ENCODE results near the gene CAMK2D.
A peak's percentile ranks its signal among the peaks of the same experiment; 100 is the strongest.

Gene CAMK2D

GRCh38 chr4:113565702-113566012 is 195.9 kb downstream of the CAMK2D start:
- no peak for DNase-seq (ENCODE audit: low read depth in 3 of 3)

GRCh38 chr4:113564493-113564892 is 197.0 kb downstream of the CAMK2D start:
- DNase-seq (ENCODE audit: low read depth in 3 of 3), result no peak

GRCh38 chr4:113563691-113564378 is 197.7 kb downstream of the CAMK2D start:
- DNase-seq (ENCODE audit: low read depth in 3 of 3), result no peak

- DNase-seq (ENCODE audit: low read depth in 3 of 3), result no peak
Measured at GRCh38 chr4:113561758-113562157, 199.8 kb downstream of the CAMK2D start.

- no peak for DNase-seq (ENCODE audit: low read depth in 3 of 3)
Measured at GRCh38 chr4:113561092-113561491, 200.4 kb downstream of the CAMK2D start.

- DNase-seq (ENCODE audit: low read depth in 3 of 3), result no peak
Measured at GRCh38 chr4:113560579-113560978, 201.0 kb downstream of the CAMK2D start.

GRCh38 chr4:113559947-113560346 is 201.6 kb downstream of the CAMK2D start:
- DNase-seq (ENCODE audit: low read depth in 3 of 3), result no peak

GRCh38 chr4:113556382-113557134 is 205.0 kb downstream of the CAMK2D start:
- DNase-seq (ENCODE audit: low read depth in 3 of 3), result no peak

- DNase-seq (ENCODE audit: low read depth in 3 of 3), result no peak
Measured at GRCh38 chr4:113555868-113556267, 205.7 kb downstream of the CAMK2D start.

GRCh38 chr4:113553082-113553481 is 208.5 kb downstream of the CAMK2D start:
- DNase-seq (ENCODE audit: low read depth in 3 of 3), result no peak

GRCh38 chr4:113550510-113550909 is 211.0 kb downstream of the CAMK2D start:
- DNase-seq (ENCODE audit: low read depth in 3 of 3), result no peak

- DNase-seq (ENCODE audit: low read depth in 3 of 3), result no peak
Measured at GRCh38 chr4:113548303-113548702, 213.2 kb downstream of the CAMK2D start.

GRCh38 chr4:113547487-113548042 is 214.0 kb downstream of the CAMK2D start:
- peak; percentile 89 to 92 (median 90) for DNase-seq (ENCODE audit: low read depth in 3 of 3)

GRCh38 chr4:113541933-113542332 is 219.6 kb downstream of the CAMK2D start:
- no peak for DNase-seq (ENCODE audit: low read depth in 3 of 3)

- peak; percentile 30 to 44 (median 31) for DNase-seq (ENCODE audit: low read depth in 3 of 3)
Measured at GRCh38 chr4:113540859-113541258, 220.7 kb downstream of the CAMK2D start.

GRCh38 chr4:113539408-113539807 is 222.1 kb downstream of the CAMK2D start:
- peak in 2 of 3 donors; percentile 4 to 6 for DNase-seq (ENCODE audit: low read depth in 3 of 3)

- DNase-seq (ENCODE audit: low read depth in 3 of 3), result no peak
Measured at GRCh38 chr4:113537628-113538027, 223.9 kb downstream of the CAMK2D start.

- DNase-seq (ENCODE audit: low read depth in 3 of 3), result no peak
Measured at GRCh38 chr4:113537203-113537602, 224.3 kb downstream of the CAMK2D start.

GRCh38 chr4:113534711-113535110 is 226.8 kb downstream of the CAMK2D start:
- no peak for DNase-seq (ENCODE audit: low read depth in 3 of 3)

GRCh38 chr4:113531572-113531971 is 230.0 kb downstream of the CAMK2D start:
- no peak for DNase-seq (ENCODE audit: low read depth in 3 of 3)

- no peak for DNase-seq (ENCODE audit: low read depth in 3 of 3)
Measured at GRCh38 chr4:113528395-113528794, 233.1 kb downstream of the CAMK2D start.

- no peak for DNase-seq (ENCODE audit: low read depth in 3 of 3)
Measured at GRCh38 chr4:113525521-113525920, 236.0 kb downstream of the CAMK2D start.

All from stimulated activated CD4-positive, alpha-beta T cell treated with anti-CD3 and anti-CD28 coated beads, TNF-alpha, amount 100 ng/mL, for 48 hours (primary cell).